Measurements from ENCODE around the gene TNFRSF12A. TPM values are rescaled to one million over a fixed set of nuclear protein-coding genes. Genes with fewer than 3 reads are reported as not detected.

Gene TNFRSF12A
- total and polyA plus RNA-seq, 10 of the 15 experiments (the other 5 are each of a cell fraction or from before 2014, with no cell fraction given): 0.35 to 1.7 (median 1.2) TPM; not detected in 2

- TF ChIP-seq NFXL1 (IDR thresholded peaks at IDR 0.05; ENCODE audit: borderline replicate concordance): no peak
- no peak for TF ChIP-seq YY1 (IDR thresholded peaks at IDR 0.05; ENCODE audit: low read depth, low read length)
- no peak for TF ChIP-seq SMAD5 (IDR thresholded peaks at IDR 0.05; ENCODE audit: low read depth)
- TF ChIP-seq ZNF207 (IDR thresholded peaks at IDR 0.05; ENCODE audit: borderline replicate concordance): no peak
- TF ChIP-seq POLR2AphosphoS5 (IDR thresholded peaks at IDR 0.05; ENCODE audit: low read length): no peak
- no peak for TF ChIP-seq IKZF2 (IDR thresholded peaks at IDR 0.05)
- TF ChIP-seq USF2 (IDR thresholded peaks at IDR 0.05; ENCODE audit: borderline replicate concordance, low read depth, low read length): no peak
- TF ChIP-seq ZZZ3 (IDR thresholded peaks at IDR 0.05; ENCODE audit: control insufficient read depth, insufficient read length, low read depth): no peak
- TF ChIP-seq POLR2A (IDR thresholded peaks at IDR 0.05; ENCODE audit: low read depth, low read length): peak; percentile 38; the same call in 1 of the 2 replicates
- TF ChIP-seq MTA3 (IDR thresholded peaks at IDR 0.05; ENCODE audit: borderline replicate concordance, low read length): 0 out of 2 replicates have a peak, but pooled peaks have one; percentile 21
- TF ChIP-seq NFYA (IDR thresholded peaks at IDR 0.05; ENCODE audit: borderline replicate concordance, low read depth, low read length): no peak
- no peak for TF ChIP-seq MXI1 (IDR thresholded peaks at IDR 0.05; ENCODE audit: low read depth, low read length)
- no peak for TF ChIP-seq CHD4 (IDR thresholded peaks at IDR 0.05)
- in situ Hi-C loops (cut with MboI) (no loop called here), intact Hi-C loops (cut with micrococcal nuclease; ENCODE audit: unreplicated experiment) (no loop called here)
- Histone ChIP-seq H3K4me3 (no peak overlapping the region), H3K9me3 (replicated peaks; ENCODE audit: control insufficient read depth, insufficient read depth, low read length) (no peaks in the 10 kb centered on the region), H3K4me2 (ENCODE audit: control insufficient read depth, insufficient read depth) (no peak overlapping the region), H3K27ac (ENCODE audit: control insufficient read depth, insufficient read depth) (no peak overlapping the region), H3K27me3 (replicated peaks in 1 of 2; ENCODE audit: control insufficient read depth in 2 of 2, insufficient read depth in 2 of 2, low read length in 1 of 2) (no peaks in the 10 kb centered on the region), H3K79me2 (ENCODE audit: control insufficient read depth, insufficient read depth, low read length) (peaks cover 16% of the 10 kb centered on the region), H3K4me1 (ENCODE audit: control insufficient read depth, insufficient read depth, low read length) (peaks cover 4% of the 10 kb centered on the region), H3K36me3 (ENCODE audit: control insufficient read depth in 2 of 2, insufficient read depth in 2 of 2, low read length in 1 of 2) (peaks cover 4 to 22% of the 10 kb centered on the region in 2 experiments; a peak in 3 of 4 replicates), H4K20me1 (ENCODE audit: control insufficient read depth, insufficient read depth) (no peaks in the 10 kb centered on the region), H3K9ac (ENCODE audit: control insufficient read depth, insufficient read depth, low read length) (no peak overlapping the region), H2AFZ (ENCODE audit: control insufficient read depth, low read depth, low read length) (no peak overlapping the region)
- BruUV-seq (replicated peaks): no TSS peak
- RAD21 ChIA-PET (ENCODE audit: unreplicated experiment): no interaction called here
- DNase-seq (ENCODE audit: low read depth, low spot score): no peak
- POLR2A ChIA-PET: interaction anchor here (1.1 kb wide), 1 partner anchor 28 kb away, joined by 3 read pairs; no protein-coding TSS in a partner anchor
- SMC1A ChIA-PET (ENCODE audit: uncharacterized antibody, unreplicated experiment): no interaction called here
- no peak for ATAC-seq
- WGBS (ENCODE audit: insufficient coverage, insufficient replicate concordance, low lambda C conversion rate, missing lambda C conversion rate): 69% methylated on average over 17 of the region's 17 CpGs
- CTCF ChIA-PET: no interaction called here
- FAIRE-seq: no peak
Measured at GRCh38 chr16:2973605-2974318, 46.4 kb upstream of the TNFRSF12A start.
